Activated T-cell treated with anti-CD3 and anti-CD28 coated beads, Interleukin-2, amount 50 U/mL, for 48 hours (primary cell): ENCODE results near the gene REXO1.

ENCODE experiments used
- DNase-seq, 2 experiments: peaks; one replicate each; pipeline ENCODE4 v3.0.0-alpha.2; 2020

Gene REXO1

GRCh38 chr19:1860042-1860775 is 11.9 kb upstream of the REXO1 start:
- peak; percentile 66 to 71 for DNase-seq

DNA sequence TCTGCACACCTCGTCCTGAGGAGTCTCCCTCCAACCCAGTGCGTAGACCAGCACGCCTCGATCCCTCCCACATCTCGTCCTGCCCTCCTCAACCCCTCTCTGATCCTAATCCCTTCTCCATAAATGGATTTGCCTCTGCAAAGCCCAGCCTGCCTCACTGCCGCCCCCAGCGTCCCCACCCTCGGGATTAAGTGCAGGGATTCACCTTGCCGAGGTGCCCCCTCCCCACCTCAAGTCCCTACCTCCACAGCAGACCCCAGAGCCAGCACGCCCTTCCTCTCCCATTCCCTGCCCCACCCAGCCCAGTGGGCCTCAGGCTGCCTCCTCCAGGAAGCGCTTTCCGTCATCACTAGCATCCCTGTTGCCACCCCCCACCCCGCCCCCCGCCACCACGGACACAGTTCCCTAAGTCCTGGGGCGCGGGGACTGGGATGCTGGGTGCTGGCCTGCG is 11.1 kb upstream of the REXO1 start:
- DNase-seq: no peak

DNA sequence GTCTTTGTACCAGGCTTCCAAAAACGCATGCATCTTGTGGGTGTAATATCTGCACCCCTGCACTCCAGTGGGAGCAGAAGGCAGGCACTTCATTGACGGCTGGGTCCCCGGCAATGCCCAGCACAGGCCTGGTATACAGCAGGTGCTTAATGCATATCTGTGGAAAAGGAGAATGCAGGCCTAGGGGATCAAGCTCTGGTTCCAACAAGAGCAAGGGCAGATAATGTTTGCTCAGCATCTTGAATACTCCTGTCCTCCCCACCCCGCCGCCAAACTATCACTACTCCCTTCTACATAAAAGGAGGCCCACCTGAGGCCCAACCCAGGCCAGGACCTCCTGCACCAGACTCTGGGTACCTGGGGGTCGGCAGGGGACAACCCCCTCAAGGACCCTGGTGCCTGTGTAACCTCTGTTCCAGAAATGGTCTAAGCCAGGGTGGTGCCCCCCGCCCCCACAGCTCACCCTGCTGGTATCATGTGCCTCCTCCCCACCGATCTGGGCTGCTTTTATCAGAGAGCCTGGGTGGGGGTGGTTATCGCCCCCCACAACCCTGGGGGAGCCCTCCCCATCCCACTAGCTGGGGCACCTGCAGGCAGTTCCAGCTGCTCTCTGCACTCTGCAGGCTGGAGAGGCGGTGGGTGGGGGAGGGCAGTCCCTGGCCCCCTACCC is 10.3 kb upstream of the REXO1 start:
- no peak for DNase-seq

- no peak for DNase-seq
Measured at GRCh38 chr19:1857648-1858326, 9.5 kb upstream of the REXO1 start.

DNA sequence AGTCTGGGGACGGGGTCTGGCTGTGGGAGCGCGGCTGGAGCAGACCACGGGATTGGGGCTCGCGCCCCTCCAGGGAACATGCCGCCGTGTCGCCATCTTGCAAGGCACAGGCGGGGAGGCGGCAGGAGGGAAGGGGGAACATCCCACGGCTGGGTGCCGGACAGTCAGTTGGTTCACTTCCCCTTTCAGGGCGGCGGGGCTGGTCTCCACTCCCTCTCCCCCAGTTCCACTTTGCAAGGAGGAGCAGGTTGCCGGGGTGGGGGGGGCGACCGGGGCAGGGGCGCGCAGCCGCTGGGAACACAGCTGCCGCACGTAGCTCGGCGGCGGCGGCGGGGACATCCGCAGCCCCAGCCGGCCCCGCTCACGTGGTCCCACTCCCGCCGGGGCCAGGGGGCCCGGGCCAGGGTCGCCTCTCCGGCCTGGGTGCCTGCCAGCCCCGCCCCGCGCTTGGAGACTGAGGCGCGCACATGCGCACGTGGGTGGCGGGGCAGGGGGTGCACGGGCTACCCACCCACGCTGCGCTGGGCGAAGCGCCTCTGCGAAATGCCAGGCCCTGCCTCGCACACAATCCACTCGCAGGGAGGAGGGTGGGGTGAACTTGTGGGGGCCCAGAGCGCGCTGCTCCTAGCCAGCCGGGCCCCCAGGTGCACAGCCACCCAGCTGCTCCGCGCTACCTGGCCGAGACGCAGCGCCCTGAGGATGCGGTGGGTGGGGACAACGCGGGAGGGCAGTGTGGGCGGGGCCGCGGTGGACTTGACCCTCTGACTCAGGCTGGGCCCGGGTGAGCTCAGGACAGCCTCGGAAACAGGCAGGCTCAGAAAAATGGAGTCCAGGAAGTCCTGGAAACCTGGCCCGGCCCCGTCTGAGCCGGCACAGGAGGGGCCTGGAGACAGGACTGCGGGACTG is 8.7 kb upstream of the REXO1 start:
- peak; percentile 71 to 79 for DNase-seq

GRCh38 chr19:1856345-1856697 is 8.0 kb upstream of the REXO1 start:
- peak in 1 of 2 experiments; percentile 50 for DNase-seq

- peak; percentile 66 to 68 for DNase-seq
Measured at GRCh38 chr19:1855828-1856255, 7.6 kb upstream of the REXO1 start.

GRCh38 chr19:1855040-1855827 is 7.0 kb upstream of the REXO1 start:
- DNase-seq: peak; percentile 89 to 93

DNA sequence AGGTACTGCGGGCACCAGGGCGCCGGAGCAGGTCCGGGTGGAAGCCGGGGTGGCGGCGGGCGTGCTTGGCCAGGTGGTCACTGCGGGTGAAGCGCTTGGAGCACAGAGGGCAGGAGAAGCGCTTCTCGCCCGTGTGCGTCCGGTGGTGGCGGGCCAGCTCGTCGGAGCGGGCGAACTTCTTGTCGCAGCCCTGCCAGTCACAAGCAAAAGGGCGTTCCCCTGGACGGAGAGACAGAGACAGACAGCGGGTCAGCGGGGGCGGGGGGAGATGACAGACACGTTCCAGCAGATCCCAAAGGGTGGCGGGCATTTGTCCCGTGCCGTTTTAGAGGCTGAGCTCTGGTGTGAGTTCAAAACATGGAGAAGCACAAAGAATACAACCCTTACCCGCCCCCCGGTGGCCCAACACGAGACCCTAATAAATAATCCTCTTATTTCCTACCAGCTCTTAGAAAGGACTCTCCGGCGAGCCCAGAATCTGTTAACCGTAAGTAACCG is 6.3 kb upstream of the REXO1 start:
- no peak for DNase-seq

DNA sequence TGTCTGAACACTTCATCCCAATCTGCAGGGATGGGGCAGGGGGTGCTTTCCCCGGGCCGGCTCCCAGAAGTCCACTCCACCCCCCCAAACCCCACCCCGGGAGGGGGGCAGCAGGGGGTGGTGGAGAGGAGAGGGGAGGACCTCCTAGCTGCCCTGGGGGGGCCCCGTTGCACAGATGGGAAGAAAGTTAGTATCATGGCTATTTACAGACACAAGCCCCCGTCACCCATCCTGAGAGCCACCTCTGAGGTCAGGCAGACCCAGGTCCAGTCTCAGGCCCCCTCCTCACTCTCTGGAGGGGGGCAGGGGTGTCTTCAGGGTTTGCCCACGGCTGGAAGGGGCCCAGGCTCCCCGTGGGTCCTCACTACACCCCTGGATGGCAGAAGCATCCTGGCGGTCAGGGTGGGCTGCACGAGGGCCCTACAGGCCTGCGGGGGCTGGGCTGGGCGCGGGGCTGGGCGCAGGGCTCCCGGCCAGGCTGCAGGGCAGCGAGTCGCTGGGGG is 5.8 kb upstream of the REXO1 start:
- no peak for DNase-seq

DNA sequence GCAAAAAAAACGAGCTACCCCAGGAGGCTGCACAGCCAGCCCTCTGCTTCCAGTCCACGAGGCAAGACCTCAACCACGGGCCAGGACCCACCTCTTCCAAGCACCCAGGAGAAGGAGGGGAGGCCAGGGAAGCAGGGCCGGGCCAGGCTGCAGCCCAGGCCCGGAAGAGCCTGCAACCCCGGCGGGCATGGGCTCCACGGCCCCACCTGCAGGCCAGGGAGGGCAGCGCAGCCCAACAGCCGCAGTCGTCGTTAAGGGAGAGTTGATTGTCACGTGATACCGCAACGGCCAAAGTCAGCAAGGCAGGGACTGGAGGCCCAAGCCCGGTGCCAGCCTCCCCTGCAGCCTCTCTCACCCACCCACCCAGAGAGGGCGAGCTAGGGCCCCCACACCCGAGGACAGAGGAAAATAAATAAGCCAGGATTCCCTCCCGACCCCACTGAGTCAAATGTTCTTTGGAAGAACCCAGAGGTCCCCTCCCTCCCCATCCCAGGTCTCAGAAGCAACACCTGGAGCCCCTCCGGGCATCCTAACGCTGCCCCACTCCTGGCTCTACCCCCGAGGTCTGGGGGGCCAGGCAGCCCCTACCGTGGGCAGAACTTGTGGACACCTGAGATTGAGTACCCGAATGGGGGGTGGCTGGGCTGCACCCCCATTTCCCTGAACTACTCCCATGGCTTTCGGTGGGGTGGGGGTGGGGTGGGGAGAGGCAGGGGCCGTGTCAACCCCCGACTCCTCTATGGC is 5.2 kb upstream of the REXO1 start:
- DNase-seq: peak; percentile 93 to 94

DNA sequence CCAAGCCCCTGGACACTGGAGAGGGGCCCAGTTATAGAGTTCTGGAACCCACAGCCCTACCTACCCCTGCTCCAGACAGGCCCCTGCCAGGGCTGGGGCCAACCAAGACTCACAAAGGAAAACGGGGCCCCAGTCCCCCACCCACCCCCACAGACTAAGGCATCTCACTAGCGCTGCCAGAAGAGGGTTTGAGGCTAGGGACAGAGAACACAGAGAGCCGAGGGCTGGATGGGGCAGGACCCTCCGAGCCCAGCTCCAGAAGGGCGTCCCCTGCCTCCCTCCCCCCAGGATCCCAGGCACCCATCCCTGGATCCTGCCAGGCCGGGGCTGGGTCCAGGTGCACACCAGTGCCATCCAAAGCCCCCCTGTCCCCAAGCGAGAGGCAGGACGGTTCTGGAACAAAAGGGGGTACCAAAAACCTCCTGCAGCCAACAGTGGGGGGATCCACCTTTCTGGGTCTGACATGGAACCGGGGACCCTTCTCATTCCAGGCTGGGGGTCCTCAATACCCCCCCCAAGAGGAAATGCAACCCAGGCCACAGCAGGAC is 4.4 kb upstream of the REXO1 start:
- DNase-seq: no peak

DNA sequence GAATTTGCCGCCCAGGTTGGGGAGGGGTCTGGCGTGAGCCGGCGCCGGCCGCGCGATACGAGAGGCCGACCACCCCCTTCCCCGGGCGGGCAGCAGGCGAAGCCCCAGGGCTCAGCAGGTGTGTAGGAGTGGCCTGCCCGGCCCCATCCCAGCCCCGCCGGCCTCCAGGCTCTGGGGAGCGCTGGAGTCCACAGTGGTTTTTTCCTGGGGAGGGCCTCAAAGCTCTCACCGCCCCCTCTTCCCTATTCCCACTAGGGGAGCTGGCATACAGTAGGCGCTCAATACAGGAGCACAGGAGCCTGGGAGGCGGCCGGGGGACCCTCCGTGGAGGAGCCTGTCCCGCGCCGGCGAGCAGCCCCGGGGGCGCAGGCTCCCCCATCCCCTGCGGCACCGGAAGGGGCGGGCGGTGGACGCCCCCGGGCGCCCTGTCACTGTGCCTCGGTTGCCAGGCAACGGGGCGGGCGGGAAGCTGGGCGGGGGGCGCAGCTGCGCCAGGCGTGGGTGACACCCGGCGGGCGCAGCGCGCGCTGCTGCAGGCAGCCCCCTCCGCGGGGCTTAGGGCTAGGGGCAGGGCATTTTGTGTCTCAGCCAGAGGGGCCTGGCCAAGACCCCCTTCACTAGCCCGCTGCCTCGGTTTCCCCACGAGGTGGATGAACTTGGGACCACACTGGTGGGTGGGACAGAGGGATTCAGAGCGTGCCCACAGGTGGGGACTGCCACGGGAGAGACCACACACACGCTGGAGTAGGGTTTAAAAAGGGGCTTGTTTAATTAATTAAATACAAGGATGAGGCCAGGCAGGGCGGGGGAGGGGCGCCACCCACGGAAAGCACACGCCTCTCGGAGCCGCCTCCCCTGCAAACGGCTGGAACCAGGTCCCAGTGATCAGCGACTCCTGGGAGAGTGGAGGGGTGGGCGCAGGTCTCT is 3.6 kb upstream of the REXO1 start:
- peak; percentile 59 to 65 for DNase-seq

DNA sequence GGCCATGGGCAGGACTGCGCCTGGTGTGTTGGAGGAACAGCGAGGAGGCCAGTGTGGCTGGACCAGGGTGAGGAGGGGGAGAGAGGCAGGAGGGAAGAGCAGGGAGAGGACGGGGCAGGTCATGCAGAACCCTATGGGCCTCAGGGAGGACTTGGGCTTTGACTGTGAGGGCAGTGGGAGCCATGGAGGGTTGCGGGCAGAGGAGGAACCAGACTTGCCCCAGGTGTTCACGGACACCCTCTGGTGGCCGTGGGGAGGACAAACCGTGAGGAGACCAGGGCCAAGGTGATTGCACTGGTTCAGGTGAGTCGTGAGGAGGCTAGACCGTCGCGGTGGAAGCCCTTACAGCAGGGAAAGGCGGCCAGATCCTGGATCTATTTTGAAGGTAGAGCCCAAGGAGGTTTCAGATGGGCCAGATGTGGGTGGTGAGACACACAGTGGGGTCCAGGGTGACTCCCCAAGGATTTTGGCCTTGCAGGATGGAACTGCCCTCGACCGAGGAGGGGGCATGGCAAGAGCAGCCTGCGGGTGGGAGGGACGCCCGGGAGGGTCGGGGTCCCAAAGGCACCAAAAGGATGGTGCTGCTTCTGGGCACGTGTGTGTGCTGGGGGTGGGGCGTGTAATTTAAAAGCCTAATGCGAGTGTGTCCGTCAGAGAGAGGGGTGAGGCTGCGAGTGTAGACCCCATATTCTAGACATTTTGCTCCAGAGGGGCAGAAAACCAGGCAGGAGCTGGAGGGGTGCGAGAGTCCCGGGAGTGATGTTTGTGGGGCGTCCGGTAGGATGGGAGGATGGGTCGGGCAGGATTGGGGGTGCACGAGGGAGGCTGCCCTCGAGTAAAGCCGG is 2.7 kb upstream of the REXO1 start:
- DNase-seq: no peak

DNA sequence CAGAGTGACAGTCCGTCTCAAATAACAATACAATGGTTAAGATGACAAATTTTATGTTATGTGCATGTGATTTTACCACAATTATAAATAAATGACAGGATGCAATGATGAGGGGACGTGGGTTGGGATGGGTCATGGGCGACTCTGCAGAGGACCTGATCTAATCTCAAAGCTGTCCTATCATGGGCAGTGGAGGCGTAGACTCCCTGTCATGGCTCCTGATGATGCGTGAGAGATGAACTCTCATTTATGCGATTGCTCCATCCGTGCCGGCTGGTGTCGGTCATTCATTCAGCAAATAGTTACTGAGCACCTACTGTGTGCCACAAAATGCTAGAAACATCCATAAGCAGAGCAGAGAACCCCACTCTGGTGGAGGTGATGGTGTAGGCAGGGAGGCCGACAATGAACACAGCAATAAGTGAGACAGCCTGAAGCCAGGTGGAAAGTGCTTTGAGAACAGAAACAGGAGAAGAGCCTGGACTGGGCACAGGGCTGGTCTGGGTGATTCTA is 1.7 kb upstream of the REXO1 start:
- DNase-seq: no peak

GRCh38 chr19:1849132-1849474 is 820 bp upstream of the REXO1 start:
- DNase-seq: no peak

DNA sequence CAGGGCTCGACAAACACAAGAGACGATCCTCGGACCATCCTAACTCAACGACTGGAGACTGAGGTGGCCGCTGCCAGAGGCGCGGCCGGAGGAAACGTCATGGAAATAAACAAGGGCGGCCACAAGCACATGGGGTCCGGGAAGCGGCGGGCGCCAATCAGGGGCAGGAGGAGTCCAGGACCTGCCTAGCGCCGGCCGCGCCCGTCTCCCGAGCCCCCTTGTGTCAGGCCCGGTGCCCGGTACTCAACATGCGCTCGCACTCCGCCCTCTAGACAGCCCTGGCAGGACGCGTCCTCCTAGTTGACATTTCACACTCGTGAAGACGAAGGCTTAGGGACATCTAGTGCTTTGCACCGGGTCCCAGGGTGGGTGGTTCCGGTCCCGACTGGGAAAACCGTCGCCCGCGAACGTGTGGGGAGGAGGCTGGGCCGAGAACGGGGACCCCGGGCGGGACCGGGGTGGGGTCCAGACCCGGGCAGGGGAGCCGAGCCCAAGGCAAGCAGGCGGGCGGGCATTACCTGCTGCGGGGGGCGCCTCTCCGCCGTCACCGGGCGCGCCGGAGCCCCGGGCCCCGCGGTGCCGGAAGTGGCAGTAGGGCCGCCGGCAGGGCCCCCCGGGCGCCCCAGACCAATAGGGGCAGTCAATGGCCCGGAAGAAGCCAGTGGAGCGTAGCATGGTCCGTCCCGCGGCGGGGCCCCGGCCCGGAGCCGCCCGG is 442 bp downstream of the REXO1 start:
- peak; percentile 51 to 60 for DNase-seq

- no peak for DNase-seq
Measured at GRCh38 chr19:1847348-1847683, 967 bp downstream of the REXO1 start.
